ENCODE measurements around the gene SSH2. TPM values are rescaled to one million over a fixed set of nuclear protein-coding genes. Genes with fewer than 3 reads are reported as not detected.
"Not testable (repeated sequence)": the region's sequence is repeated elsewhere in the genome, so short reads cannot be mapped to it uniquely, and the experiment has no call there.

SSH2 gene
- total RNA-seq, 2 donors from 2014 or later = 36.1 to 36.8 TPM

GRCh38 chr17:29787995-29788394, 142.0 kb downstream of the SSH2 start:
- H3K27me3 ChIP-seq = no peaks in the 10 kb centered on the region
- H3K27ac ChIP-seq = no peak overlapping the region

GRCh38 chr17:29782917-29783316, 147.1 kb downstream of the SSH2 start:
- H3K27ac ChIP-seq = no peak overlapping the region
- no peaks in the 10 kb centered on the region for H3K36me3 ChIP-seq
- TF ChIP-seq CTCF (IDR thresholded peaks at IDR 0.05) = no peak
- H3K27me3 ChIP-seq = no peaks in the 10 kb centered on the region
- H3K9me3 ChIP-seq = no peaks in the 10 kb centered on the region
- no peak overlapping the region for H3K4me3 ChIP-seq
- peaks cover 0 to 20% of the 10 kb centered on the region in 2 donors for H3K4me1 ChIP-seq
- no peak for DNase-seq (ENCODE audit: low spot score)

More at GRCh38 chr17:29787995-29788394, 142.0 kb downstream of the SSH2 start:
- Histone ChIP-seq H3K4me1 (peaks cover 0 to 32% of the 10 kb centered on the region in 2 donors), H3K9me3 (no peaks in the 10 kb centered on the region), H3K36me3 (no peaks in the 10 kb centered on the region), H3K4me3 (no peak overlapping the region)
- no peak for TF ChIP-seq CTCF (IDR thresholded peaks at IDR 0.05)
- DNase-seq (ENCODE audit: low spot score) = no peak

GRCh38 chr17:29779812-29780190, 150.2 kb downstream of the SSH2 start:
- not testable (repeated sequence) for H3K27ac ChIP-seq; DNase-seq (ENCODE audit: low spot score)

GRCh38 chr17:29778956-29779811, 150.8 kb downstream of the SSH2 start:
- peak; percentile 77 to 90 for TF ChIP-seq CTCF (IDR thresholded peaks at IDR 0.05)
- H3K36me3 ChIP-seq = no peaks in the 10 kb centered on the region
- no peaks in the 10 kb centered on the region for H3K9me3 ChIP-seq
- H3K4me1 ChIP-seq = peaks cover 0 to 4% of the 10 kb centered on the region in 2 donors
- DNase-seq (ENCODE audit: low spot score) = peak; percentile 92
- no peak overlapping the region for H3K4me3 ChIP-seq
- H3K27ac ChIP-seq = no peak overlapping the region
- H3K27me3 ChIP-seq = no peaks in the 10 kb centered on the region

More at GRCh38 chr17:29779812-29780190, 150.2 kb downstream of the SSH2 start:
- H3K27me3 ChIP-seq, H3K9me3 ChIP-seq, H3K4me1 ChIP-seq, H3K36me3 ChIP-seq, H3K4me3 ChIP-seq: not testable (repeated sequence)

- no peak for TF ChIP-seq CTCF (IDR thresholded peaks at IDR 0.05)
- peaks cover 0 to 4% of the 10 kb centered on the region in 2 donors for H3K4me1 ChIP-seq
- no peaks in the 10 kb centered on the region for H3K36me3 ChIP-seq
- no peaks in the 10 kb centered on the region for H3K9me3 ChIP-seq
- H3K27me3 ChIP-seq = no peaks in the 10 kb centered on the region
- H3K4me3 ChIP-seq = no peak overlapping the region
- no peak for DNase-seq (ENCODE audit: low spot score)
- no peak overlapping the region for H3K27ac ChIP-seq
Observed at GRCh38 chr17:29777663-29778062, 152.4 kb downstream of the SSH2 start.

- no peak for DNase-seq (ENCODE audit: low spot score)
- no peaks in the 10 kb centered on the region for H3K36me3 ChIP-seq
- H3K4me3 ChIP-seq = no peak overlapping the region
- H3K9me3 ChIP-seq = no peaks in the 10 kb centered on the region
- TF ChIP-seq CTCF (IDR thresholded peaks at IDR 0.05) = no peak
- H3K27me3 ChIP-seq = no peaks in the 10 kb centered on the region
- peaks cover 0 to 4% of the 10 kb centered on the region in 2 donors for H3K4me1 ChIP-seq
- no peak overlapping the region for H3K27ac ChIP-seq
Observed at GRCh38 chr17:29776026-29776425, 154.0 kb downstream of the SSH2 start.

All from right atrium auricular region (tissue), 2 donors.